ENCODE results near the gene TMEM132C. TPM values are rescaled to one million over a fixed set of nuclear protein-coding genes. Genes with fewer than 3 reads are reported as not detected.

Gene TMEM132C
- total and polyA plus RNA-seq, 2 experiments from 2014 or later = 10.6 to 16.5 TPM

- no peak overlapping the region for H3K27ac ChIP-seq
- H3K79me2 ChIP-seq = no peaks in the 10 kb centered on the region
- 88% methylated on average over 6 of the region's 6 CpGs for WGBS (ENCODE audit: low lambda C conversion rate, missing lambda C conversion rate)
- no peak for DNase-seq (ENCODE audit: low spot score)
- no peaks in the 10 kb centered on the region for H3K36me3 ChIP-seq (replicated peaks; ENCODE audit: insufficient read depth, low read depth)
- H4K20me1 ChIP-seq (ENCODE audit: insufficient read depth, poor library complexity, severe bottlenecking) = no peaks in the 10 kb centered on the region
- TF ChIP-seq EZH2 (IDR thresholded peaks at IDR 0.05; ENCODE audit: borderline replicate concordance) (no peak), EZH2phosphoT487 (IDR thresholded peaks at IDR 0.05; ENCODE audit: low read depth, severe bottlenecking, unreplicated experiment) (no peak), CTCF (IDR thresholded peaks at IDR 0.05; ENCODE audit: poor library complexity) (no peak)
- no peaks in the 10 kb centered on the region for H3K9me3 ChIP-seq (ENCODE audit: low read depth)
- H3K9me2 ChIP-seq (replicated peaks; ENCODE audit: insufficient read depth) = no peaks in the 10 kb centered on the region
- H3K4me1 ChIP-seq (ENCODE audit: insufficient read depth) = no peaks in the 10 kb centered on the region
- no peak overlapping the region for H3K4me2 ChIP-seq
- no peaks in the 10 kb centered on the region for H3K27me3 ChIP-seq
- no peak overlapping the region for H3K4me3 ChIP-seq
- no peak overlapping the region for H2AFZ ChIP-seq
These were observed 445.7 kb downstream of the TMEM132C start for GRCh38 chr12:128712622-128713021.

- Histone ChIP-seq H3K4me2 (no peak overlapping the region), H3K27me3 (no peaks in the 10 kb centered on the region), H3K36me3 (replicated peaks; ENCODE audit: insufficient read depth, low read depth) (no peaks in the 10 kb centered on the region), H4K20me1 (ENCODE audit: insufficient read depth, poor library complexity, severe bottlenecking) (no peaks in the 10 kb centered on the region), H2AFZ (no peak overlapping the region), H3K4me3 (no peak overlapping the region), H3K27ac (no peak overlapping the region), H3K79me2 (no peaks in the 10 kb centered on the region), H3K9me2 (replicated peaks; ENCODE audit: insufficient read depth) (no peaks in the 10 kb centered on the region), H3K9me3 (ENCODE audit: low read depth) (no peaks in the 10 kb centered on the region), H3K4me1 (ENCODE audit: insufficient read depth) (no peaks in the 10 kb centered on the region)
- no peak for DNase-seq (ENCODE audit: low spot score)
- 83% methylated on average over 4 of the region's 4 CpGs for WGBS (ENCODE audit: low lambda C conversion rate, missing lambda C conversion rate)
- TF ChIP-seq EZH2phosphoT487 (IDR thresholded peaks at IDR 0.05; ENCODE audit: low read depth, severe bottlenecking, unreplicated experiment) (no peak), EZH2 (IDR thresholded peaks at IDR 0.05; ENCODE audit: borderline replicate concordance) (no peak)
These were observed 448.5 kb downstream of the TMEM132C start for GRCh38 chr12:128715485-128715884.

- H2AFZ ChIP-seq = no peak overlapping the region
- WGBS (ENCODE audit: low lambda C conversion rate, missing lambda C conversion rate) = 92% methylated on average over 10 of the region's 10 CpGs
- TF ChIP-seq EZH2phosphoT487 (IDR thresholded peaks at IDR 0.05; ENCODE audit: low read depth, severe bottlenecking, unreplicated experiment) (no peak), CTCF (IDR thresholded peaks at IDR 0.05; ENCODE audit: poor library complexity) (no peak), EZH2 (IDR thresholded peaks at IDR 0.05; ENCODE audit: borderline replicate concordance) (no peak)
- no peaks in the 10 kb centered on the region for H3K36me3 ChIP-seq (replicated peaks; ENCODE audit: insufficient read depth, low read depth)
- H3K9me3 ChIP-seq (ENCODE audit: low read depth) = no peaks in the 10 kb centered on the region
- no peaks in the 10 kb centered on the region for H3K9me2 ChIP-seq (replicated peaks; ENCODE audit: insufficient read depth)
- H3K4me2 ChIP-seq = no peak overlapping the region
- H4K20me1 ChIP-seq (ENCODE audit: insufficient read depth, poor library complexity, severe bottlenecking) = no peaks in the 10 kb centered on the region
- no peaks in the 10 kb centered on the region for H3K79me2 ChIP-seq
- no peak overlapping the region for H3K27ac ChIP-seq
- no peak overlapping the region for H3K4me3 ChIP-seq
- no peaks in the 10 kb centered on the region for H3K27me3 ChIP-seq
- no peak for DNase-seq (ENCODE audit: low spot score)
- H3K4me1 ChIP-seq (ENCODE audit: insufficient read depth) = peaks cover 7% of the 10 kb centered on the region
These were observed 457.6 kb downstream of the TMEM132C start for GRCh38 chr12:128724468-128725046.

GRCh38 chr12:128726886-128727285 lies 459.9 kb downstream of the TMEM132C start:
- Histone ChIP-seq H4K20me1 (ENCODE audit: insufficient read depth, poor library complexity, severe bottlenecking) (no peaks in the 10 kb centered on the region), H3K27ac (no peak overlapping the region), H3K27me3 (no peaks in the 10 kb centered on the region), H3K79me2 (no peaks in the 10 kb centered on the region), H3K4me3 (no peak overlapping the region), H3K4me2 (no peak overlapping the region), H3K36me3 (replicated peaks; ENCODE audit: insufficient read depth, low read depth) (no peaks in the 10 kb centered on the region), H2AFZ (no peak overlapping the region), H3K9me2 (replicated peaks; ENCODE audit: insufficient read depth) (no peaks in the 10 kb centered on the region), H3K4me1 (ENCODE audit: insufficient read depth) (peaks cover 7% of the 10 kb centered on the region), H3K9me3 (ENCODE audit: low read depth) (no peaks in the 10 kb centered on the region)
- DNase-seq (ENCODE audit: low spot score) = peak; percentile 26
- no peak for TF ChIP-seq EZH2phosphoT487 (IDR thresholded peaks at IDR 0.05; ENCODE audit: low read depth, severe bottlenecking, unreplicated experiment)
- no peak for TF ChIP-seq EZH2 (IDR thresholded peaks at IDR 0.05; ENCODE audit: borderline replicate concordance)
- TF ChIP-seq CTCF (IDR thresholded peaks at IDR 0.05; ENCODE audit: poor library complexity) = no peak
- 67% methylated on average over 1 of the region's 1 CpG for WGBS (ENCODE audit: low lambda C conversion rate, missing lambda C conversion rate)
